ENCODE results near the gene PEX11A.

The PEX11A gene

DNA sequence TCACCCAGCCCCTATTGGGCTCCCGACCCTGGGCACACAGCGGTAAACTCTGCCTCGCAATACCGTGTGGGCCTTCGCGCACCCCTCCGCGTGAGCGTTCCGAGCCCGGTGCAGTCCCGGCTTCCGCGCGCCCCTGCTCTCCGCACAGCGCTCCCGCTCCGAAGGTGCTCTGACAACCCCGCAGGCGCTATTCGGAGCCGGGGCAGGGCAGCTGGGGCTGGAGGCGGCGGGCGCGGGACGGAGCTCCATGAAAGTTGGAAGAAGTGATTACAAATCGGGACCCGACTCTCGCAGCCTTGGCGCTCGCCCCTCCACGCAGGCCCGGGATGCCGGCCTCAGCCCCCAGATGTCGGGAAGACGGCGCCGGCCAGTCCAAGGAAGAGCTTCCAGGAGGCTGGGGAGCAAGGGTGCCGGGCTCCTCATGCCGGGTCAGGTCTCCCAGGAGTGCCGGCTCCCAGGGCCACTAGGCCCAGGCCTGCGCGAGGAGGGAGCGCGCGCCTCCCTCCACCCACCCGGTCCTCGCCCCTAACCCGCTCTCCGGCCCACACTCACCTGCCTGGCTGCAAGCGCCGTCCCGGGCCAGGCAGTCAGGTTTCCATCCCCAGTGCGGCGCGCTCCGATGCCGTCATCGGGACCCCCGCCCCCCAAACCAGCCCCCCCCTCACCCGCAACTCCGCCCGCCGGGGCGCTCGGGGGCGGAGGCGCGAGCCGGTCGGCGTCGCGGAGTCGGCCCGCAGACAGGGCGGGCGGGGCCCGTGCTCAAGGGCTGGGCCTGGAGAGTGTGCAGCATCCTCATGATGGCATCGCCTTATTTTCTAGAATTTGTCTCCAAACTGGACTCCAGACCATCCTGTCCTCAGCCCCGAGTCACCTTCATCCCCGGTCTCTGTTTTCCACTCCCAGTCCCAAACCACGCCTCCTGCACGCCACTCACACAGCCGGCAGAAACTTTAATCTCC, 35.4 kb downstream of the PEX11A start, which contains the start of gene KIF7:
Gene KIF7 (minus strand): TSS at position 621 of the 959 bp plus-strand sequence. CDS start 2,537 bp downstream, outside the sequence.
- no peak for DNase-seq

DNA sequence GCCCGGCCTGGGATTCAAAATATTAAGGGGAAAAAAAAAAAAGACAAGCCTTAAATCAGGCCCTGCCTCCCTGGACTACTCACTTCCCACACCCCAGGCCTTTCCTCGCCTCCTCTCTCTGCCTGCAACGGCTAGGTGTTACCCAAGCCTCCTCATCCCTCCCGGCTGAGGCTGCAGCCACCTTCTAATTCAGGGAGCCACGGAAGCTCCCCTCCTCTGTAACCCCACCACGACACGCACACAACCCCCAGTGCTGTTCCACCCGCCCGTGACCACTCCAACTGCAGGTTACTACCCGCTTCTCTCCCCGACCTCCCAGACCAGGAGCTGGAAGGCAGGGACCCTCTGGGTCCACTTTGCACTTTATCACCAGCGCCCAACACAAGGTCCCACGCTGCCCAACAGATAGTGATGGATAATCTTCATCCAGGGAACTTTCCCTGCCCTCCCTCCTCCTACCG, 36.2 kb downstream of the PEX11A start:
- DNase-seq, result no peak

- no peak for DNase-seq
Measured at GRCh38 chr15:89653578-89653977, 37.0 kb downstream of the PEX11A start.

DNA sequence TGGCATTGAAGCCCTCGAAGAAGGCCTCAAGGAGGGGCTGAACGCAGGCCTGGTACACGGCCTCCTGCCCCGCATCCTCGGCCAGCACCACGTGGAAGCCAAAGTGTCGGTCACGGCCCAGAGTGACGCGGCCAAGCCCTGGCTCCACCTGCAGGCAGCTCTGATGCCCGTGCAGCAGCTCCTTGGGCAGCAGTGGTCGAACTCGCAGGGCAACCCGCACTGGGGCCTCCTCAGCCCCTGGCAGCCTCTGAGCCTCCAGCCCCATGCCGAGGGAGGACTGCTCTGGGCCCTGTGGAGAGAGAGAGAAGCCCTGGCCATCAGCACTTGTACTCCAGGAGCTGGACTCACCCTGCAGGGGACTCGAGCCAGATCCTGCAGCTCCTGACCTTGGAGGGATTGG, 37.9 kb downstream of the PEX11A start:
- DNase-seq, result no peak

DNA sequence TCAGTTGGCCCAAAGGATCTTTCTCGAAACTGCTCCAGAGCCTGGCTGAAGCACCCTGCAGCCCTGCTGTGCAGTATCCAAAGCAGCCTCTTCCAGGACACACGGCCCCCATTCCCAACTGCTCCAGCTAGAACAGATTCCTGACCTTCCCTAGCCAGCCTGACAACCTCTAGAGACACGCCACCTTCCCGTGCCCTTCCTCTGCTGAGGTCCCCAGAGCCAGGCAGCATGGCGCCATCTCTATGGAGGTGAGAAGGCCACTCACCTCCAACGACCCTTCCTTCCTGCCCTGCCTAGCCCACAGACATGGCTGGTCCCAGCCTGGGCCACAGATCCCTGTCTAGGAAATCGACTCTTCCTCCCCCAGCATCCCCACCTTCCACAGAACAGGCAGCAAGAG, 38.4 kb downstream of the PEX11A start:
- DNase-seq, result no peak

DNA sequence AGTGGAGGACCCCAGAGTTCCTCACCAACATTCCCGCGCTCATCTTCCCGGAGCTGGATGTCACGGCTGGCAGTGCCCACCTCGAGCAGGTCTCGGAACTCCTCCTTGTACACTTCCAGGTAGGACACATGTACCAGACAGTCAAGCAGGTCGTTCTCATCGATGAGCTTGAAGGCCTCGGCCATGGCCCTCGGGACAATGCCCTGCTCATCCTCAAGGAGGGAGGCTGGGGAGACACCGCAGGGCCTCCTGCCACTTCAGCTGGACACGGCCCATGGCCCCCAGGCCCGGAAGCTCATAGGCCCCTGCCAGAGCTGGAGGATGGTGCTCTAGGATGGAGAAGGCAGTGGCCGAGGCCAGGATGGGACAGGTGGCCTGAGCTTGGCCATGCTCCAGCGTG, 40.8 kb downstream of the PEX11A start:
- no peak for DNase-seq

DNA sequence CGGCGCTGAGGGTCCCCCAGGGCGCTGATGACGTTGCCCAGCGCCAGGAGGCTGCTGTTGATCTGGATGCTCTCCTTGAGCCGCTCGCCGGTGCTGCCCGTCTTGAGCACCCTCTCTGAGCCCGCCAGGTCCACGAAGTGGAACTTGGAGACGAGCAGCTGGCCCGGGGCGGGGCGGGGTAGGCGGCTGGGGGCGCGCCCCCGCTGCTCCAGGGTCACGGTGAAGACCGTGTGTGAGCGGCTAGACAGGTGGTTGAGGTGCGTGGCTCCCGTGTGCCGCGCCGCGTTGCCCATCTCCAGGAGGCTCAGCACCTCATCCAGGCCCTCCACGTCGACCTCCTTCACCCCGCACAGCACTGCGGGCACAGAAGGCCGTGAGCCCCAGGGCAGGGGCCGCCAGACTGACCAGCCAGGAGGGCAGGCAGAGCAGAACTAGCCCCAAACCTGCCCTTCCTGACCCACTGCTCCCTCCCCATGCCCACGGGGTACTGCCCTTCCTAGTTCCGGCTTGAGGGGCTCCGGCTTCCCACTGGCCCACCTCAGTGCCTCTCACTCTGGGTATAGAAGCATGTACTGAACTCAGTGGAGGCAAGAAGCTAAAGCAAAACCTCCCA, 41.4 kb downstream of the PEX11A start:
- no peak for DNase-seq

DNA sequence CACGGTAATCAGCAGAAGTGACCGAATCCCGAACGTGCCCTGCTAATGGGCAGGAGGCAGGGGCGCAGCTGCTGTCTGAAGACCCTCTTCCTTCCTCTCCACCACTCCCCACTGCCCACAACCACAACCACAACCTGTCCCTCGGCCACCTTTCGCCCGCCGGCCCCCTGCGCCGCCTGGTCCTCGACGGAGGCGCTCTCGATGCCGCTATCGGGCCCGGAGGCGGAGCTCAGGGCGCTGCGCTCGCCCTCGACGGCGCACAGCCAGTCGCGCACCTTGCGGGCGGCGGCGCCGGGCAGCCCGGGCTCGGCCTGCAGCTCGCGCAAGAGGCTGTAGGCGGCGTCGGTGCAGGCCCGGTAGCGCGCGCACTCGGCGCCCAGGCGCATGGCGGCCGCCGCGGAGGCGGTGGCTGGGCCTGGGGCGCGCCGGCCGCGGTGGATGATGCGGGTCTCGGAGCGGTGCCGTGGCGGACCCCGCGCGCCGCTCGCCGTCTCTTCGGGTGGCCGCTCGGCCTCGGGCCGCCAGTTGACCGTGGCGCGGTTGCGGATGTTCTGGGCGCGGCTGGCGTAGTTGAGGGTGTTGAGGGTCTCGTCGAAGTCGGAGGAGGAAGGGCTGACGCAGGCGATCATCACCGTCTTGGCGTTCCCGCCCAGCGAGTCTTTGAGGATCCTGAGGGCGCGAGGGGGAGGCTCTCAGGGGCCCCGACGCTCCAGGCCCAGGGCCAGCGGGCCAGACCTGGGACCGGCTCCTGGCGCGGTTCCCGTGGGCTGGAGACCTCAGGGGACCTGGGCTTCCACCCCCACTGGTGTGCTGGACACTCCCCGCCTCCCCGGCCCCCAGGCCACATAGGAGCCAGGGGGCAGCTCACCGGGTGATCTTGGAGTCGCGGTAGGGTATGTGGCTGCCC, 42.2 kb downstream of the PEX11A start:
- no peak for DNase-seq

GRCh38 chr15:89647191-89647851, 43.2 kb downstream of the PEX11A start:
- DNase-seq, result peak; percentile 26 to 58 (median 38)

- no peak for DNase-seq
Measured at GRCh38 chr15:89646416-89647141, 44.0 kb downstream of the PEX11A start.

GRCh38 chr15:89645680-89646079, 44.9 kb downstream of the PEX11A start:
- DNase-seq, result no peak

DNA sequence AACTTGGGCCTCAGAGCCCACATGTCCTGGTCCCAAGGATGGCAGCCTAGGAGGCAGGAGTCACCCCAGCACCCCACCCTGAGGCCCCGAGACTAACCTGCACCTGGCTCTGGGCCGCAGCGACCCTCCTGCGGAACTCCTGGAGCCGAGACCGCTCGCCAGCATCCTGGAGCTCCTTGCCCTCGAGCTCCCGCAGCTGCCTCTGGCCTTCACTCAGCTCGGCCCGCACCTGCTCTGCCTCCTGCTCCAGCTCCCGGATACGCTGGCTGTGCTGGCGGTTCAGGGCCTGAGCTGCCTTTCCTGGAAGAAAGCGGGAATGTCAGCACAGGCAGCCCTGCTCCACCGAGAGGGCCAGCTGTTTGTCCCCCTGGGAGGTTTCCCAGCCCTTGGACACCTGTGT, 48.4 kb downstream of the PEX11A start:
- DNase-seq, result no peak

- no peak for DNase-seq
Measured at GRCh38 chr15:89641053-89641452, 49.5 kb downstream of the PEX11A start.

DNA sequence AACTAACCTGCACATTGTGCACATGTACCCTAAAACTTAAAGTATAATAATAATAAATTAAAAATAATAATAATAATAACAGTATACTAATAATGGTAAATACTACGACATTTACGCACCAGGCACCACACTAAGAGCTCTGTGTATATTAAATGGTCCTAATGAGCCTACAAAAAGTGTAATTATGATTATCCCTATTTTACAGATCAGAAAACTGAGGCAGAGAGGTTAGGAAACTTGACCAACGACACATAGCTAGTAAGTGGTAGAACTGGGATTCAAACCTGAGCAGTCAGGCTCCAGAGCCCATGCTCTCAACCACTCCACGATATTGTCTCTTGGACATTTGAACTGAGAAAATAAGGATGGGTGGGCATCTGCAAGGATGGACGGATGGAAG, 50.3 kb downstream of the PEX11A start:
- no peak for DNase-seq

GRCh38 chr15:89633585-89633984, 57.0 kb downstream of the PEX11A start:
- DNase-seq, result no peak

GRCh38 chr15:89632563-89633430, 57.8 kb downstream of the PEX11A start:
- no peak for DNase-seq

DNA sequence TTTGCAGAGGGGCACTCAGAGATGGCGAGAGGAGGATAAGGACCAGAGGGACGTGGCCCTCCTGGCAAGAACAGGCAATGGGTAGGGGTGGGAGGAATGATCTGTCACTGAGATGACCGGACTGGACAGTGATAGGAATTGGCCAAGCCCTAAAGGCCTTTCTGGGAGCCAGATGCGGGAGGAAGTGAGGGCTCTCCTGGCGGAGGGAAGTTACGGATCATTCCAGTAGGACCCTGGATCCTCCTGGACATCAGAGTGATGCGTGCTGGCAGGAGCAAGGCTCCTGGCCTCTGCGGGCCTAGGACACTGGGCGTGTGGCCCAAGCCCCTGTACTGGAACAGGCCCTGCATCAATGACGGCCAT, 58.7 kb downstream of the PEX11A start:
- DNase-seq, result no peak

Measured in activated naive CD4-positive, alpha-beta T cell (primary cell).